GM12892 (cell line): ENCODE measurements around the gene LRRC10.

Source experiments
- POLR2A ChIP-seq: IDR thresholded peaks from 2 replicates; pipeline ENCODE4 v1.6.1; 2011; ENCODE audit warnings: low read depth, low read length, control low read depth
- POLR2AphosphoS5 ChIP-seq: IDR thresholded peaks from 2 replicates; pipeline ENCODE4 v1.6.1; 2011; ENCODE audit warnings: low read depth, low read length, control low read depth
- TAF1 ChIP-seq: IDR thresholded peaks from 2 replicates; pipeline ENCODE4 v1.6.1; 2011; ENCODE audit warnings: low read depth, mild to moderate bottlenecking, control low read depth, low read length, borderline replicate concordance

DNA sequence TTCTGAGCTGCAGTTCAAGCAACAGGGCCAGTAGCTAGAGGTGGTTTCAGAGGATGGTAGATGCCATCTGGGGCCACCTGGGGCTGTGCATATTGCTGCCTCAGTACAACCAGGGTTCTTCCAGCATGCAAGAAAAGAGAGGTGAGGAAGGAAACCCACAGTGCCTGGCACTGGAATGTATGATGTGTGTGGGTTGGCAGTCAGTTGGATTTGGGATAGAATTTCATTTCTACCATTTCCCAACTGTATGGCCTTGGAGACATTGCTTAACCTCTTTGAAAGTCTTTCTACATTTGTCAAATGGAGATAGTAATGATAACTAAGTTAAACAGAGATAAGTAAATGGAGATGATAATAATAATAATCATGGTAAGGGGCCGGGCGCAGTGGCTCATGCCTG, 10.2 kb upstream of the LRRC10 start:
- TF ChIP-seq POLR2AphosphoS5 (no peak), POLR2A (no peak), TAF1 (no peak)
